ENCODE results near the gene CCR4.
A peak's percentile ranks its signal among the peaks of the same experiment; 100 is the strongest.
"Not testable (repeated sequence)": the region's sequence is repeated elsewhere in the genome, so short reads cannot be mapped to it uniquely, and the experiment has no call there.

Gene CCR4

GRCh38 chr3:32961189-32961715, 9.8 kb downstream of the CCR4 start:
- DNase-seq (ENCODE audit: low spot score), result peak; percentile 16
- Histone ChIP-seq H3K4me3 (no peak overlapping the region), H3K27ac (no peak overlapping the region)
- no peak for TF ChIP-seq CTCF (IDR thresholded peaks at IDR 0.05)

- Histone ChIP-seq H3K27ac (no peak overlapping the region), H3K4me3 (no peak overlapping the region)
- TF ChIP-seq CTCF (IDR thresholded peaks at IDR 0.05), result no peak
- peak; percentile 9 for DNase-seq (ENCODE audit: low spot score)
These were observed 12.4 kb downstream of the CCR4 start for GRCh38 chr3:32963871-32964270.

- not testable (repeated sequence) for H3K27ac ChIP-seq; H3K4me3 ChIP-seq; DNase-seq (ENCODE audit: low spot score)
These were observed 13.3 kb downstream of the CCR4 start for GRCh38 chr3:32964781-32965180.

- not testable (repeated sequence) for H3K27ac ChIP-seq; DNase-seq (ENCODE audit: low spot score); H3K4me3 ChIP-seq
These were observed 14.3 kb downstream of the CCR4 start for GRCh38 chr3:32965617-32966213.

- not testable (repeated sequence) for H3K4me3 ChIP-seq; DNase-seq (ENCODE audit: low spot score); H3K27ac ChIP-seq
These were observed 15.2 kb downstream of the CCR4 start for GRCh38 chr3:32966627-32967026.

GRCh38 chr3:32968166-32968919, 16.9 kb downstream of the CCR4 start:
- Histone ChIP-seq H3K27ac (no peak overlapping the region), H3K4me3 (no peak overlapping the region)
- DNase-seq (ENCODE audit: low spot score), result no peak
- TF ChIP-seq CTCF (IDR thresholded peaks at IDR 0.05), result no peak

- H3K27ac ChIP-seq, result no peak overlapping the region
- TF ChIP-seq CTCF (IDR thresholded peaks at IDR 0.05), result no peak
- no peak overlapping the region for H3K4me3 ChIP-seq
- no peak for DNase-seq (ENCODE audit: low spot score)
These were observed 17.5 kb downstream of the CCR4 start for GRCh38 chr3:32968920-32969389.

GRCh38 chr3:32969656-32970055, 18.2 kb downstream of the CCR4 start:
- no peak for DNase-seq (ENCODE audit: low spot score)
- Histone ChIP-seq H3K4me3 (no peak overlapping the region), H3K27ac (no peak overlapping the region)
- TF ChIP-seq CTCF (IDR thresholded peaks at IDR 0.05), result no peak

- not testable (repeated sequence) for H3K27ac ChIP-seq; H3K4me3 ChIP-seq; DNase-seq (ENCODE audit: low spot score)
These were observed 19.8 kb downstream of the CCR4 start for GRCh38 chr3:32971291-32971690.
